ENCODE data around the gene MMP15.
"Not testable (repeated sequence)": the region's sequence is repeated elsewhere in the genome, so short reads cannot be mapped to it uniquely, and the experiment has no call there.

Gene MMP15

GRCh38 chr16:57997176-57997527, 28.4 kb upstream of the MMP15 start:
- DNase-seq = no peak

GRCh38 chr16:57997528-57998265, 27.9 kb upstream of the MMP15 start:
- no peak for DNase-seq

GRCh38 chr16:57998486-57998885, 27.1 kb upstream of the MMP15 start:
- DNase-seq = peak; percentile 90

GRCh38 chr16:57998992-57999365, 26.6 kb upstream of the MMP15 start:
- peak; percentile 56 for DNase-seq

GRCh38 chr16:57999366-57999970, 26.1 kb upstream of the MMP15 start:
- peak; percentile 56 for DNase-seq

- DNase-seq = no peak
Observed at GRCh38 chr16:57999971-58000705, 25.4 kb upstream of the MMP15 start, which contains the start of gene ZNF319. Gene ZNF319 (minus strand): TSS chr16:58000672. CDS start chr16:57998265, 2,407 bp downstream.

GRCh38 chr16:58000706-58001676, 24.6 kb upstream of the MMP15 start, which contains the start of gene USB1:
Gene USB1 (plus strand): TSS chr16:58001407. CDS start chr16:58001484, 77 bp downstream.
- DNase-seq = peak; percentile 71

- DNase-seq = no peak
Observed at GRCh38 chr16:58001781-58002415, 23.7 kb upstream of the MMP15 start.

- DNase-seq = no peak
Observed at GRCh38 chr16:58002416-58002800, 23.1 kb upstream of the MMP15 start.

- no peak for DNase-seq
Observed at GRCh38 chr16:58002936-58003335, 22.6 kb upstream of the MMP15 start.

- DNase-seq = not testable (repeated sequence)
Observed at GRCh38 chr16:58004736-58005135, 20.8 kb upstream of the MMP15 start.

GRCh38 chr16:58009856-58010416, 15.6 kb upstream of the MMP15 start:
- no peak for DNase-seq

GRCh38 chr16:58010886-58011285, 14.7 kb upstream of the MMP15 start:
- no peak for DNase-seq

- no peak for DNase-seq
Observed at GRCh38 chr16:58011652-58012051, 13.9 kb upstream of the MMP15 start.

GRCh38 chr16:58012481-58012880, 13.1 kb upstream of the MMP15 start:
- DNase-seq = no peak

GRCh38 chr16:58013201-58013956, 12.2 kb upstream of the MMP15 start:
- no peak for DNase-seq

- DNase-seq = no peak
Observed at GRCh38 chr16:58016840-58017446, 8.6 kb upstream of the MMP15 start.

GRCh38 chr16:58018803-58019202, 6.8 kb upstream of the MMP15 start:
- DNase-seq = no peak

- no peak for DNase-seq
Observed at GRCh38 chr16:58019866-58020538, 5.6 kb upstream of the MMP15 start.
